WTC11 (cell line): ENCODE data around the gene DNAAF8. TPM values are rescaled to one million over a fixed set of nuclear protein-coding genes. Genes with fewer than 3 reads are reported as not detected.

ENCODE experiments used
- ATAC-seq: fragments of 200-7000 bp; cut with Tn5 transposase; 2 replicates; pipeline ENCODE4 v1.10.0; 2021; ENCODE audit warnings: mild to moderate bottlenecking, moderate library complexity
- CTCF ChIA-PET: fragments of 300-600 bp; sonication (Branson Sonifier 250); formaldehyde crosslinking; loops from one replicate; lab custom pipeline; 2021; ENCODE audit warnings: antibody characterized with exemption; lab: Charles Lee
- POLR2A ChIA-PET: fragments of 350-600 bp; sonication (Branson Sonifier 250); formaldehyde crosslinking; loops from one replicate; lab custom pipeline; 2021; ENCODE audit warnings: antibody characterized with exemption; lab: Charles Lee
- DNase-seq: peaks from one replicate; pipeline ENCODE4 v3.0.0; 2021; ENCODE audit warnings: low spot score
- H3K27ac Mint-ChIP-seq: 2 replicates; pipeline ENCODE4 v1.8.0; 2021; ENCODE audit warnings: mixed read lengths
- H3K27me3 Mint-ChIP-seq: 2 replicates; pipeline ENCODE4 v1.8.0; 2021; ENCODE audit warnings: low read depth, mild to moderate bottlenecking, moderate library complexity, mixed read lengths
- H3K36me3 Mint-ChIP-seq: 2 replicates; pipeline ENCODE4 v1.8.0; 2021; ENCODE audit warnings: mixed read lengths
- H3K4me1 Mint-ChIP-seq: 2 replicates; pipeline ENCODE4 v1.8.0; 2022; ENCODE audit warnings: mixed read lengths
- H3K4me3 Mint-ChIP-seq: 2 replicates; pipeline ENCODE4 v1.8.0; 2021; ENCODE audit warnings: mild to moderate bottlenecking, moderate library complexity, mixed read lengths
- H3K9me3 Mint-ChIP-seq: 2 replicates; pipeline ENCODE4 v1.8.0; 2021; ENCODE audit warnings: mixed read lengths
- ATF1 ChIP-seq: sonication (generic); formaldehyde crosslinking; IDR thresholded peaks from 2 replicates; pipeline ENCODE4 v1.8.1; 2023; ENCODE audit warnings: mild to moderate bottlenecking, moderate library complexity, missing genetic modification reagents
- CBFB ChIP-seq: sonication (generic); formaldehyde crosslinking; IDR thresholded peaks from 2 replicates; pipeline ENCODE4 v1.8.1; 2022; ENCODE audit warnings: mild to moderate bottlenecking, low read depth, missing genetic modification reagents
- ELF4 ChIP-seq: sonication (generic); formaldehyde crosslinking; IDR thresholded peaks from 2 replicates; pipeline ENCODE4 v1.8.1; 2022; ENCODE audit warnings: low read depth, mild to moderate bottlenecking, moderate library complexity, missing genetic modification reagents
- EMX1 ChIP-seq: fragments of 250-450 bp; sonication (Bioruptor Pico); IDR thresholded peaks from 2 replicates; pipeline ENCODE4 v1.8.0; 2021; ENCODE audit warnings: mild to moderate bottlenecking
- ETV6 ChIP-seq: sonication (generic); formaldehyde crosslinking; IDR thresholded peaks from 2 replicates; pipeline ENCODE4 v1.8.1; 2022; ENCODE audit warnings: mild to moderate bottlenecking, missing genetic modification reagents
- HMGA2 ChIP-seq: fragments of 250-450 bp; sonication (Bioruptor Pico); IDR thresholded peaks from 2 replicates; pipeline ENCODE4 v1.4.0; 2021; ENCODE audit warnings: mild to moderate bottlenecking, moderate library complexity
- IRF2 ChIP-seq: sonication (generic); formaldehyde crosslinking; IDR thresholded peaks from 2 replicates; pipeline ENCODE4 v1.8.0; 2022; ENCODE audit warnings: low read depth, missing genetic modification reagents, borderline replicate concordance
- MXD4 ChIP-seq: fragments of 250-450 bp; sonication (Bioruptor Pico); IDR thresholded peaks from 2 replicates; pipeline ENCODE4 v1.8.0; 2021; ENCODE audit warnings: mild to moderate bottlenecking, moderate library complexity, borderline replicate concordance
- NFATC4 ChIP-seq: fragments of 250-450 bp; sonication (Bioruptor Pico); IDR thresholded peaks from 2 replicates; pipeline ENCODE4 v1.9.0; 2021; ENCODE audit warnings: mild to moderate bottlenecking
- NFE2L1 ChIP-seq: sonication (generic); formaldehyde crosslinking; IDR thresholded peaks from 2 replicates; pipeline ENCODE4 v1.8.1; 2023; ENCODE audit warnings: missing genetic modification reagents
- NFYB ChIP-seq: sonication (generic); formaldehyde crosslinking; conservative IDR thresholded peaks from 2 replicates; pipeline ENCODE4 v1.8.0; 2022; ENCODE audit warnings: low read depth, missing genetic modification reagents
- NR1H2 ChIP-seq: sonication (generic); formaldehyde crosslinking; IDR thresholded peaks from 2 replicates; pipeline ENCODE4 v1.9.0; 2021; ENCODE audit warnings: mild to moderate bottlenecking, moderate library complexity, missing genetic modification reagents
- PRRX2 ChIP-seq: fragments of 250-450 bp; sonication (Bioruptor Pico); IDR thresholded peaks from 2 replicates; pipeline ENCODE4 v1.8.0; 2021; ENCODE audit warnings: mild to moderate bottlenecking
- SMAD3 ChIP-seq: sonication (generic); formaldehyde crosslinking; IDR thresholded peaks from 2 replicates; pipeline ENCODE4 v1.8.0; 2022; ENCODE audit warnings: missing genetic modification reagents, mild to moderate bottlenecking, borderline replicate concordance
- SP1 ChIP-seq: sonication (generic); formaldehyde crosslinking; conservative IDR thresholded peaks from 2 replicates; pipeline ENCODE4 v1.8.1; 2022; ENCODE audit warnings: missing genetic modification reagents
- TEAD4 ChIP-seq: sonication (generic); formaldehyde crosslinking; IDR thresholded peaks from 2 replicates; pipeline ENCODE4 v1.8.0; 2022; ENCODE audit warnings: mild to moderate bottlenecking, missing genetic modification reagents
- ZBTB43 ChIP-seq: sonication (generic); formaldehyde crosslinking; IDR thresholded peaks from 2 replicates; pipeline ENCODE4 v1.8.1; 2023; ENCODE audit warnings: mild to moderate bottlenecking, missing genetic modification reagents
- ZNF121 ChIP-seq: sonication (generic); formaldehyde crosslinking; IDR thresholded peaks from 2 replicates; pipeline ENCODE4 v1.8.0; 2023; ENCODE audit warnings: missing genetic modification reagents
- ZNF416 ChIP-seq: fragments of 250-450 bp; sonication (Bioruptor Pico); IDR thresholded peaks from 2 replicates; pipeline ENCODE4 v1.9.0; 2021; ENCODE audit warnings: mild to moderate bottlenecking, inconsistent platforms
- ZNF423 ChIP-seq: fragments of 250-450 bp; sonication (Bioruptor Pico); IDR thresholded peaks from 2 replicates; pipeline ENCODE4 v2.1.2; 2022; ENCODE audit warnings: mild to moderate bottlenecking, moderate library complexity
- total RNA-seq: library from RNA; stranded (reverse); gene quantifications from 3 replicates; pipeline ENCODE4 v1.2.3, GENCODE V29; 2021
- TF ChIP-seq, protein P1 (sequence below): sonication (generic); formaldehyde crosslinking; IDR thresholded peaks from 2 replicates; pipeline ENCODE4 v1.8.1; 2022; ENCODE audit warnings: mild to moderate bottlenecking, missing genetic modification reagents, moderate library complexity, borderline replicate concordance
- TF ChIP-seq, protein P2 (sequence below): fragments of 250-450 bp; sonication (Bioruptor Pico); IDR thresholded peaks from 2 replicates; pipeline ENCODE4 v1.8.0; 2021; ENCODE audit warnings: mild to moderate bottlenecking
- TF ChIP-seq, protein P3 (sequence below): sonication (generic); formaldehyde crosslinking; IDR thresholded peaks from 2 replicates; pipeline ENCODE4 v1.8.0; 2022; ENCODE audit warnings: mild to moderate bottlenecking, missing genetic modification reagents
- TF ChIP-seq, protein P4 (sequence below): sonication (generic); formaldehyde crosslinking; IDR thresholded peaks from 2 replicates; pipeline ENCODE4 v1.8.1; 2023; ENCODE audit warnings: mild to moderate bottlenecking, missing genetic modification reagents
- TF ChIP-seq, protein P5 (sequence below): sonication (generic); formaldehyde crosslinking; IDR thresholded peaks from 2 replicates; pipeline ENCODE4 v1.8.1; 2022; ENCODE audit warnings: missing genetic modification reagents, borderline replicate concordance

Gene DNAAF8
- total RNA-seq, 1 experiment from 2014 or later = 0.09 TPM

- Mint-ChIP-seq H3K27ac (no peak overlapping the region), H3K4me3 (no peak overlapping the region), H3K4me1 (no peaks in the 10 kb centered on the region), H3K27me3 (no peaks in the 10 kb centered on the region), H3K9me3 (peaks cover 6% of the 10 kb centered on the region), H3K36me3 (peaks cover 40% of the 10 kb centered on the region)
- ChIA-PET POLR2A (no interaction called here), CTCF (no interaction called here)
- DNase-seq = no peak
- ATAC-seq = no peak
- no peak for TF ChIP-seq HMGA2 (CRISPR knock-in tag)
- no peak for TF ChIP-seq ZNF423 (CRISPR knock-in tag)
- no peak for TF ChIP-seq MXD4 (CRISPR knock-in tag)
- no peak for TF ChIP-seq NR1H2 (CRISPR knock-in tag)
- no peak for TF ChIP-seq ELF4 (CRISPR knock-in tag)
- TF ChIP-seq CBFB (CRISPR knock-in tag) = no peak
- TF ChIP-seq, protein P1, sequence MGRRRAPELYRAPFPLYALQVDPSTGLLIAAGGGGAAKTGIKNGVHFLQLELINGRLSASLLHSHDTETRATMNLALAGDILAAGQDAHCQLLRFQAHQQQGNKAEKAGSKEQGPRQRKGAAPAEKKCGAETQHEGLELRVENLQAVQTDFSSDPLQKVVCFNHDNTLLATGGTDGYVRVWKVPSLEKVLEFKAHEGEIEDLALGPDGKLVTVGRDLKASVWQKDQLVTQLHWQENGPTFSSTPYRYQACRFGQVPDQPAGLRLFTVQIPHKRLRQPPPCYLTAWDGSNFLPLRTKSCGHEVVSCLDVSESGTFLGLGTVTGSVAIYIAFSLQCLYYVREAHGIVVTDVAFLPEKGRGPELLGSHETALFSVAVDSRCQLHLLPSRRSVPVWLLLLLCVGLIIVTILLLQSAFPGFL (CRISPR knock-in tag) = no peak
- TF ChIP-seq ETV6 (CRISPR knock-in tag) = no peak
- TF ChIP-seq ZNF416 = no peak
- no peak for TF ChIP-seq PRRX2 (CRISPR knock-in tag)
- TF ChIP-seq ATF1 (CRISPR knock-in tag) = no peak
These were observed 18.9 kb downstream of the DNAAF8 start for GRCh38 chr16:4753227-4753626.

DNA sequence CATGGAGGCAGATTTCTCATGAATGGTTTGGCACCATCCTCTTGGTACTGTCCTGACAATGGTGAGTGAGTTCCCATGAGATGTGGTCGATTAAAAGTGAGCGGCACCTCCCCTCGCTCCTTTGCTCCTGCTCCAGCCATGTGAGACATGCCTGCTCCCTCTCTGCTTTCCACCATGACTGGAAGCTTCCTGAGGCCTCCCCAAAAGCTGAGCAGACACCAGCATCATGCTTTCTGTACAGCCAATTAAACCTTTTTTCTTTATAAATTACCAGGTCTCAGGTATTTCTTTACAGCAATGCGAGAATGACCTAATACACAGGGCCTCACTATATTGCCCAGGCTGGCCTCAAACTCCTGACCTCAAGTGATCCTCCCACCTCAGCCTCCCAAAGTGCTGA is 20.5 kb downstream of the DNAAF8 start:
- DNase-seq = no peak
- Mint-ChIP-seq H3K27me3 (no peaks in the 10 kb centered on the region), H3K4me1 (no peaks in the 10 kb centered on the region), H3K27ac (no peak overlapping the region), H3K4me3 (no peak overlapping the region), H3K9me3 (peaks cover 6% of the 10 kb centered on the region), H3K36me3 (peaks cover 57% of the 10 kb centered on the region)
- POLR2A ChIA-PET = no interaction called here
- CTCF ChIA-PET = no interaction called here
- no peak for ATAC-seq
- TF ChIP-seq, protein P2, sequence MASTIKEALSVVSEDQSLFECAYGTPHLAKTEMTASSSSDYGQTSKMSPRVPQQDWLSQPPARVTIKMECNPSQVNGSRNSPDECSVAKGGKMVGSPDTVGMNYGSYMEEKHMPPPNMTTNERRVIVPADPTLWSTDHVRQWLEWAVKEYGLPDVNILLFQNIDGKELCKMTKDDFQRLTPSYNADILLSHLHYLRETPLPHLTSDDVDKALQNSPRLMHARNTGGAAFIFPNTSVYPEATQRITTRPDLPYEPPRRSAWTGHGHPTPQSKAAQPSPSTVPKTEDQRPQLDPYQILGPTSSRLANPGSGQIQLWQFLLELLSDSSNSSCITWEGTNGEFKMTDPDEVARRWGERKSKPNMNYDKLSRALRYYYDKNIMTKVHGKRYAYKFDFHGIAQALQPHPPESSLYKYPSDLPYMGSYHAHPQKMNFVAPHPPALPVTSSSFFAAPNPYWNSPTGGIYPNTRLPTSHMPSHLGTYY (CRISPR knock-in tag) = no peak
- TF ChIP-seq EMX1 (CRISPR knock-in tag) (no peak), NFE2L1 (CRISPR knock-in tag) (no peak), IRF2 (CRISPR knock-in tag) (no peak), ZBTB43 (CRISPR knock-in tag) (no peak), SMAD3 (CRISPR knock-in tag) (no peak), ZNF121 (CRISPR knock-in tag) (no peak), NFATC4 (CRISPR knock-in tag) (no peak), TEAD4 (CRISPR knock-in tag) (no peak), NFYB (no peak), SP1 (CRISPR knock-in tag) (no peak)
- TF ChIP-seq, protein P3, sequence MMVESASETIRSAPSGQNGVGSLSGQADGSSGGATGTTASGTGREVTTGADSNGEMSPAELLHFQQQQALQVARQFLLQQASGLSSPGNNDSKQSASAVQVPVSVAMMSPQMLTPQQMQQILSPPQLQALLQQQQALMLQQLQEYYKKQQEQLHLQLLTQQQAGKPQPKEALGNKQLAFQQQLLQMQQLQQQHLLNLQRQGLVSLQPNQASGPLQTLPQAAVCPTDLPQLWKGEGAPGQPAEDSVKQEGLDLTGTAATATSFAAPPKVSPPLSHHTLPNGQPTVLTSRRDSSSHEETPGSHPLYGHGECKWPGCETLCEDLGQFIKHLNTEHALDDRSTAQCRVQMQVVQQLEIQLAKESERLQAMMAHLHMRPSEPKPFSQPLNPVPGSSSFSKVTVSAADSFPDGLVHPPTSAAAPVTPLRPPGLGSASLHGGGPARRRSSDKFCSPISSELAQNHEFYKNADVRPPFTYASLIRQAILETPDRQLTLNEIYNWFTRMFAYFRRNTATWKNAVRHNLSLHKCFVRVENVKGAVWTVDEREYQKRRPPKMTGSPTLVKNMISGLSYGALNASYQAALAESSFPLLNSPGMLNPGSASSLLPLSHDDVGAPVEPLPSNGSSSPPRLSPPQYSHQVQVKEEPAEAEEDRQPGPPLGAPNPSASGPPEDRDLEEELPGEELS (CRISPR knock-in tag) = no peak
- TF ChIP-seq, protein P4, sequence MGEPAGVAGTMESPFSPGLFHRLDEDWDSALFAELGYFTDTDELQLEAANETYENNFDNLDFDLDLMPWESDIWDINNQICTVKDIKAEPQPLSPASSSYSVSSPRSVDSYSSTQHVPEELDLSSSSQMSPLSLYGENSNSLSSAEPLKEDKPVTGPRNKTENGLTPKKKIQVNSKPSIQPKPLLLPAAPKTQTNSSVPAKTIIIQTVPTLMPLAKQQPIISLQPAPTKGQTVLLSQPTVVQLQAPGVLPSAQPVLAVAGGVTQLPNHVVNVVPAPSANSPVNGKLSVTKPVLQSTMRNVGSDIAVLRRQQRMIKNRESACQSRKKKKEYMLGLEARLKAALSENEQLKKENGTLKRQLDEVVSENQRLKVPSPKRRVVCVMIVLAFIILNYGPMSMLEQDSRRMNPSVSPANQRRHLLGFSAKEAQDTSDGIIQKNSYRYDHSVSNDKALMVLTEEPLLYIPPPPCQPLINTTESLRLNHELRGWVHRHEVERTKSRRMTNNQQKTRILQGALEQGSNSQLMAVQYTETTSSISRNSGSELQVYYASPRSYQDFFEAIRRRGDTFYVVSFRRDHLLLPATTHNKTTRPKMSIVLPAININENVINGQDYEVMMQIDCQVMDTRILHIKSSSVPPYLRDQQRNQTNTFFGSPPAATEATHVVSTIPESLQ (CRISPR knock-in tag) = no peak
- TF ChIP-seq, protein P5, sequence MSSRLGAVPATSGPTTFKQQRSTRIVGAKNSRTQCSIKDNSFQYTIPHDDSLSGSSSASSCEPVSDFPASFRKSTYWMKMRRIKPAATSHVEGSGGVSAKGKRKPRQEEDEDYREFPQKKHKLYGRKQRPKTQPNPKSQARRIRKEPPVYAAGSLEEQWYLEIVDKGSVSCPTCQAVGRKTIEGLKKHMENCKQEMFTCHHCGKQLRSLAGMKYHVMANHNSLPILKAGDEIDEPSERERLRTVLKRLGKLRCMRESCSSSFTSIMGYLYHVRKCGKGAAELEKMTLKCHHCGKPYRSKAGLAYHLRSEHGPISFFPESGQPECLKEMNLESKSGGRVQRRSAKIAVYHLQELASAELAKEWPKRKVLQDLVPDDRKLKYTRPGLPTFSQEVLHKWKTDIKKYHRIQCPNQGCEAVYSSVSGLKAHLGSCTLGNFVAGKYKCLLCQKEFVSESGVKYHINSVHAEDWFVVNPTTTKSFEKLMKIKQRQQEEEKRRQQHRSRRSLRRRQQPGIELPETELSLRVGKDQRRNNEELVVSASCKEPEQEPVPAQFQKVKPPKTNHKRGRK = no peak
- TF ChIP-seq, protein P1 (CRISPR knock-in tag) = no peak
